GM19324 (cell line): Measurements from ENCODE around the gene ZBTB21.

ENCODE experiments used
- ATAC-seq: cut with Tn5 transposase; IDR thresholded peaks from one replicate; pipeline ENCODE4 v1.9.1; 2021; ENCODE audit warnings: mild to moderate bottlenecking, moderate library complexity; ENCODE audit not compliant: unreplicated experiment, low FRiP score

ZBTB21 gene

GRCh38 chr21:42040411-42041180 is 30.4 kb upstream of the ZBTB21 start:
- no peak for ATAC-seq

GRCh38 chr21:42039911-42040351 is 29.8 kb upstream of the ZBTB21 start:
- no peak for ATAC-seq

- no peak for ATAC-seq
These were observed 29.3 kb upstream of the ZBTB21 start for GRCh38 chr21:42039470-42039901.

GRCh38 chr21:42038826-42039425 is 28.8 kb upstream of the ZBTB21 start:
- no peak for ATAC-seq

GRCh38 chr21:42038393-42038792 is 28.2 kb upstream of the ZBTB21 start:
- ATAC-seq, result no peak

- no peak for ATAC-seq
These were observed 27.8 kb upstream of the ZBTB21 start for GRCh38 chr21:42037943-42038342.

GRCh38 chr21:42037516-42037915 is 27.4 kb upstream of the ZBTB21 start:
- ATAC-seq, result no peak

GRCh38 chr21:42036313-42036712 is 26.2 kb upstream of the ZBTB21 start:
- ATAC-seq, result no peak

GRCh38 chr21:42032968-42033367 is 22.8 kb upstream of the ZBTB21 start:
- no peak for ATAC-seq

GRCh38 chr21:42032266-42032665 is 22.1 kb upstream of the ZBTB21 start:
- no peak for ATAC-seq

GRCh38 chr21:42031816-42032215 is 21.7 kb upstream of the ZBTB21 start:
- no peak for ATAC-seq

GRCh38 chr21:42031241-42031640 is 21.1 kb upstream of the ZBTB21 start:
- no peak for ATAC-seq

GRCh38 chr21:42030311-42030710 is 20.2 kb upstream of the ZBTB21 start:
- no peak for ATAC-seq

- ATAC-seq, result no peak
These were observed 18.7 kb upstream of the ZBTB21 start for GRCh38 chr21:42028766-42029425.

- ATAC-seq, result no peak
These were observed 17.9 kb upstream of the ZBTB21 start for GRCh38 chr21:42027822-42028765.

GRCh38 chr21:42027085-42027821 is 17.1 kb upstream of the ZBTB21 start:
- no peak for ATAC-seq

- ATAC-seq, result no peak
These were observed 15.9 kb upstream of the ZBTB21 start for GRCh38 chr21:42026082-42026435.

- no peak for ATAC-seq
These were observed 15.4 kb upstream of the ZBTB21 start for GRCh38 chr21:42025376-42026081.

GRCh38 chr21:42022906-42023305 is 12.7 kb upstream of the ZBTB21 start:
- ATAC-seq, result no peak
